ENCODE measurements around the gene EMC7.
"Not testable (repeated sequence)": the region's sequence is repeated elsewhere in the genome, so short reads cannot be mapped to it uniquely, and the experiment has no call there.

Gene EMC7

GRCh38 chr15:34101366-34102174 is at the start of gene EMC7, which contains the start of gene PGBD4:
EMC7 (minus strand) TSS chr15:34101862; CDS start chr15:34101839, 23 bp downstream.
PGBD4 (plus strand) TSS chr15:34102083; CDS start chr15:34102532, 449 bp downstream.
- DNase-seq = peak; percentile 82 to 99 (median 97)

- DNase-seq = no peak
These were observed 45.9 kb upstream of the EMC7 start for GRCh38 chr15:34147371-34148140.

- DNase-seq = no peak
These were observed 31.8 kb upstream of the EMC7 start for GRCh38 chr15:34133511-34133910.

GRCh38 chr15:34132881-34133280 is 31.2 kb upstream of the EMC7 start:
- DNase-seq = no peak

- no peak for DNase-seq
These were observed 27.2 kb upstream of the EMC7 start for GRCh38 chr15:34128898-34129297.

- DNase-seq = no peak
These were observed 24.9 kb upstream of the EMC7 start for GRCh38 chr15:34126522-34126921.

GRCh38 chr15:34125945-34126344 is 24.3 kb upstream of the EMC7 start:
- DNase-seq = no peak

- DNase-seq = no peak
These were observed 23.0 kb upstream of the EMC7 start for GRCh38 chr15:34124651-34125050.

GRCh38 chr15:34122771-34123183 is 21.1 kb upstream of the EMC7 start:
- no peak for DNase-seq

GRCh38 chr15:34121786-34122185 is 20.1 kb upstream of the EMC7 start:
- DNase-seq = not testable (repeated sequence)

GRCh38 chr15:34120420-34120819 is 18.8 kb upstream of the EMC7 start:
- DNase-seq = not testable (repeated sequence)

GRCh38 chr15:34119291-34119690 is 17.6 kb upstream of the EMC7 start:
- no peak for DNase-seq

GRCh38 chr15:34116620-34117019 is 15.0 kb upstream of the EMC7 start:
- no peak for DNase-seq

GRCh38 chr15:34114739-34115138 is 13.1 kb upstream of the EMC7 start:
- no peak for DNase-seq

- no peak for DNase-seq
These were observed 12.6 kb upstream of the EMC7 start for GRCh38 chr15:34114215-34114614.

GRCh38 chr15:34111488-34111887 is 9.8 kb upstream of the EMC7 start:
- DNase-seq = no peak

GRCh38 chr15:34109797-34110663 is 8.4 kb upstream of the EMC7 start:
- DNase-seq = no peak

- DNase-seq = no peak
These were observed 5.7 kb upstream of the EMC7 start for GRCh38 chr15:34107315-34107714.

GRCh38 chr15:34106423-34106822 is 4.8 kb upstream of the EMC7 start:
- DNase-seq = no peak

- no peak for DNase-seq
These were observed 688 bp upstream of the EMC7 start for GRCh38 chr15:34102175-34102925.

GRCh38 chr15:34099914-34100313 is 1.7 kb downstream of the EMC7 start:
- no peak for DNase-seq
